ENCODE data around the gene SLC7A6.

DNA sequence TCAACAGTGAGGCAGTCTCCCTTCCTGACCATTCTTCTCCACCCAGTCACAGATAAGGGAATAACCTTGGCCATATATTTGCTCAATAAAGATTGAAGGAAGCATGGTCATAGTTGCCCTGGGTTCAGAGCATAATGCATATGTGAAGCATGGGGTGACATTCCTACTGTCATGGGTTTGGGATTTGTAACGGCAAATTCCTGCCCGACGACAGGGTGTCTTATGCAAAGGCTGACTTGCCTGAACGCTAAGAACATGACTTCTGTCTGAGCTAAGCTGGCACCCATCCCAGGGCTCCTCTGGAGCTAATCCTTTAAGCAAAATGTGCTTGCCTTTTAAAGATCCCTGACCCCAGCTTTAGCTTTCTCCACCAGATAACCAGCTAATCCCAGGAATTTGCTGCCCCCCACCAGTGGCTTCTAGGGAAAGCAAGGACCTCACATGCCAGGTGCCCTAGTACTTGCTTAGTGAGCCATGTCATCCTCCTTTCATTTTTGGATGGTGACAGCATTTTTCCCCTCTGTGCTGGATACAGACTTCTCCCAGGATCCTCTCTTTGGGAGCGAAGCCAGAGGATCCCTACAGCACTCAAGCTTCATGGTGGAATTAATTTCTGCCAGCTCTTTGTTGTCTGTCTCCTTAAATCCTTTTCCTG is 34.7 kb downstream of the SLC7A6 start:
- TF ChIP-seq, protein P1, sequence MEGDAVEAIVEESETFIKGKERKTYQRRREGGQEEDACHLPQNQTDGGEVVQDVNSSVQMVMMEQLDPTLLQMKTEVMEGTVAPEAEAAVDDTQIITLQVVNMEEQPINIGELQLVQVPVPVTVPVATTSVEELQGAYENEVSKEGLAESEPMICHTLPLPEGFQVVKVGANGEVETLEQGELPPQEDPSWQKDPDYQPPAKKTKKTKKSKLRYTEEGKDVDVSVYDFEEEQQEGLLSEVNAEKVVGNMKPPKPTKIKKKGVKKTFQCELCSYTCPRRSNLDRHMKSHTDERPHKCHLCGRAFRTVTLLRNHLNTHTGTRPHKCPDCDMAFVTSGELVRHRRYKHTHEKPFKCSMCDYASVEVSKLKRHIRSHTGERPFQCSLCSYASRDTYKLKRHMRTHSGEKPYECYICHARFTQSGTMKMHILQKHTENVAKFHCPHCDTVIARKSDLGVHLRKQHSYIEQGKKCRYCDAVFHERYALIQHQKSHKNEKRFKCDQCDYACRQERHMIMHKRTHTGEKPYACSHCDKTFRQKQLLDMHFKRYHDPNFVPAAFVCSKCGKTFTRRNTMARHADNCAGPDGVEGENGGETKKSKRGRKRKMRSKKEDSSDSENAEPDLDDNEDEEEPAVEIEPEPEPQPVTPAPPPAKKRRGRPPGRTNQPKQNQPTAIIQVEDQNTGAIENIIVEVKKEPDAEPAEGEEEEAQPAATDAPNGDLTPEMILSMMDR (conservative IDR thresholded peaks at IDR 0.05 in 1 of 2, IDR thresholded peaks at IDR 0.05 in 1 of 2; ENCODE audit: extremely low read depth in 1 of 2, insufficient read depth in 1 of 2, low read depth in 1 of 2, low read length in 2 of 2) = no peak
- no peak for TF ChIP-seq EZH2 (IDR thresholded peaks at IDR 0.05; ENCODE audit: borderline replicate concordance, low read length)
